Caco-2 (cell line): Measurements from ENCODE around the gene HAUS7. TPM values are rescaled to one million over a fixed set of nuclear protein-coding genes. Genes with fewer than 3 reads are reported as not detected.

ENCODE experiments used
- BruUV-seq: library from RNA; stranded (reverse); fragments of 400-500 nt; replicated peaks from 2 replicates; lab custom pipeline; 2021; lab: Mats Ljungman, UMichigan
- CTCF ChIA-PET: fragments of 300-600 bp; sonication (Branson Sonifier 250); formaldehyde crosslinking; loops from one replicate; lab custom pipeline; 2022; ENCODE audit warnings: antibody characterized with exemption; lab: Charles Lee
- POLR2A ChIA-PET: fragments of 300-600 bp; sonication (Branson Sonifier 250); formaldehyde crosslinking; loops from one replicate; lab custom pipeline; 2022; ENCODE audit warnings: antibody characterized with exemption; lab: Charles Lee
- DNase-seq, 2 experiments: peaks; one replicate each; pipeline versions ENCODE4 v3.0.0 to v3.0.0-alpha.2; 2020 to 2022
- H3K27me3 ChIP-seq: replicated peaks from 2 replicates; pipeline ENCODE4 v1.6.0; 2011; ENCODE audit warnings: low read length; ENCODE audit not compliant: control insufficient read depth, insufficient read depth
- H3K36me3 ChIP-seq: 2 replicates; pipeline ENCODE4 v1.5.1; 2011; ENCODE audit warnings: low read length; ENCODE audit not compliant: control insufficient read depth, insufficient read depth
- H3K4me1 ChIP-seq: fragments of 250-450 bp; sonication (Bioruptor Pico); 2 replicates; pipeline ENCODE4 v1.5.1; 2020; ENCODE audit warnings: mild to moderate bottlenecking
- H3K4me3 ChIP-seq: 2 replicates; pipeline ENCODE4 v1.5.1; 2011; ENCODE audit warnings: low read depth, mild to moderate bottlenecking, control low read depth, low read length
- H3K9me3 ChIP-seq: fragments of 250-450 bp; sonication (Bioruptor Pico); 2 replicates; pipeline ENCODE4 v1.5.1; 2020; ENCODE audit warnings: mild to moderate bottlenecking, moderate library complexity
- H3K27ac Mint-ChIP-seq: one replicate; pipeline ENCODE4 v1.8.0; 2022; ENCODE audit warnings: mixed read lengths; ENCODE audit not compliant: unreplicated experiment
- H3K27me3 Mint-ChIP-seq: one replicate; pipeline ENCODE4 v1.8.0; 2022; ENCODE audit warnings: mixed read lengths; ENCODE audit not compliant: insufficient read depth, unreplicated experiment
- H3K36me3 Mint-ChIP-seq: one replicate; pipeline ENCODE4 v1.8.0; 2022; ENCODE audit warnings: mild to moderate bottlenecking, mixed read lengths; ENCODE audit not compliant: insufficient read depth, unreplicated experiment
- H3K4me1 Mint-ChIP-seq: one replicate; pipeline ENCODE4 v1.8.0; 2022; ENCODE audit warnings: low read depth, mixed read lengths; ENCODE audit not compliant: unreplicated experiment
- H3K4me3 Mint-ChIP-seq: one replicate; pipeline ENCODE4 v1.8.0; 2022; ENCODE audit warnings: mild to moderate bottlenecking, moderate library complexity, mixed read lengths; ENCODE audit not compliant: unreplicated experiment
- H3K9me3 Mint-ChIP-seq: one replicate; pipeline ENCODE4 v1.8.0; 2022; ENCODE audit warnings: mixed read lengths; ENCODE audit not compliant: unreplicated experiment
- CTCF ChIP-seq, 2 experiments: fragments of 200-600 bp in 1 of 2; IDR thresholded peaks; 1 replicate in 1 of 2; 2 replicates in 1 of 2; pipeline versions ENCODE4 v1.5.1 to v1.8.0; 2011 to 2022; ENCODE audit warnings: antibody characterized with exemption in 1 of 2, control low read depth in 1 of 2, inconsistent platforms in 1 of 2, low read depth in 1 of 2, low read length in 1 of 2, mild to moderate bottlenecking in 1 of 2, moderate library complexity in 1 of 2; ENCODE audit not compliant: insufficient read depth in 1 of 2, severe bottlenecking in 1 of 2, unreplicated experiment in 1 of 2
- intact Hi-C: fragments of 100-400 bp; cut with micrococcal nuclease; formaldehyde crosslinking; loops from one replicate; pipeline ENCODE4 v1.10.0; 2022; ENCODE audit not compliant: unreplicated experiment
- total RNA-seq: library from RNA; stranded (reverse); gene quantifications from 2 replicates; pipeline ENCODE4 v1.2.3, GENCODE V29; 2022

HAUS7 gene
- total RNA-seq, 1 experiment from 2014 or later = 34.0 TPM

- peaks cover 25% of the 10 kb centered on the region for H3K4me1 ChIP-seq
- no peaks in the 10 kb centered on the region for H3K27me3 ChIP-seq
- no peaks in the 10 kb centered on the region for H3K36me3 Mint-ChIP-seq
- no peak overlapping the region for H3K27ac Mint-ChIP-seq
- TF ChIP-seq CTCF (IDR thresholded peaks at IDR 0.05; ENCODE audit: insufficient read depth in 1 of 2, low read depth in 1 of 2, low read length in 1 of 2, severe bottlenecking in 1 of 2, unreplicated experiment in 1 of 2) = no peak
- no peaks in the 10 kb centered on the region for H3K27me3 Mint-ChIP-seq
- no peak for DNase-seq
- no peak overlapping the region for H3K4me3 Mint-ChIP-seq
- H3K36me3 ChIP-seq = no peaks in the 10 kb centered on the region
- no peaks in the 10 kb centered on the region for H3K4me1 Mint-ChIP-seq
- H3K4me3 ChIP-seq = no peak overlapping the region
- POLR2A ChIA-PET = no interaction called here
- CTCF ChIA-PET = no interaction called here
- no peaks in the 10 kb centered on the region for H3K9me3 ChIP-seq
- no TSS peak for BruUV-seq
- intact Hi-C loops = no loop called here
- no peaks in the 10 kb centered on the region for H3K9me3 Mint-ChIP-seq
These were observed 15.2 kb upstream of the HAUS7 start for GRCh38 chrX:153485396-153486080.

GRCh38 chrX:153482376-153483015 lies 12.1 kb upstream of the HAUS7 start:
- H3K4me3 Mint-ChIP-seq = no peak overlapping the region
- BruUV-seq = no TSS peak
- ChIA-PET POLR2A (no interaction called here), CTCF (no interaction called here)
- H3K4me1 Mint-ChIP-seq = no peaks in the 10 kb centered on the region
- H3K27me3 Mint-ChIP-seq = no peaks in the 10 kb centered on the region
- Histone ChIP-seq H3K4me1 (peaks cover 6% of the 10 kb centered on the region), H3K4me3 (no peak overlapping the region), H3K27me3 (no peaks in the 10 kb centered on the region), H3K36me3 (no peaks in the 10 kb centered on the region), H3K9me3 (no peaks in the 10 kb centered on the region)
- no peaks in the 10 kb centered on the region for H3K9me3 Mint-ChIP-seq
- no peak for TF ChIP-seq CTCF (IDR thresholded peaks at IDR 0.05; ENCODE audit: insufficient read depth in 1 of 2, low read depth in 1 of 2, low read length in 1 of 2, severe bottlenecking in 1 of 2, unreplicated experiment in 1 of 2)
- no peak overlapping the region for H3K27ac Mint-ChIP-seq
- H3K36me3 Mint-ChIP-seq = no peaks in the 10 kb centered on the region
- intact Hi-C loops = no loop called here
- DNase-seq = no peak

- no peaks in the 10 kb centered on the region for H3K36me3 ChIP-seq
- peaks cover 4% of the 10 kb centered on the region for H3K4me1 ChIP-seq
- no peaks in the 10 kb centered on the region for H3K9me3 Mint-ChIP-seq
- intact Hi-C loops = no loop called here
- no peaks in the 10 kb centered on the region for H3K9me3 ChIP-seq
- DNase-seq = no peak
- no peaks in the 10 kb centered on the region for H3K27me3 Mint-ChIP-seq
- CTCF ChIA-PET = no interaction called here
- H3K27me3 ChIP-seq = no peaks in the 10 kb centered on the region
- H3K4me3 Mint-ChIP-seq = no peak overlapping the region
- POLR2A ChIA-PET = no interaction called here
- no TSS peak for BruUV-seq
- no peaks in the 10 kb centered on the region for H3K4me1 Mint-ChIP-seq
- TF ChIP-seq CTCF (IDR thresholded peaks at IDR 0.05; ENCODE audit: insufficient read depth in 1 of 2, low read depth in 1 of 2, low read length in 1 of 2, severe bottlenecking in 1 of 2, unreplicated experiment in 1 of 2) = no peak
- no peak overlapping the region for H3K27ac Mint-ChIP-seq
- H3K36me3 Mint-ChIP-seq = no peaks in the 10 kb centered on the region
- H3K4me3 ChIP-seq = no peak overlapping the region
These were observed 10.7 kb upstream of the HAUS7 start for GRCh38 chrX:153481043-153481442.
